NT2/D1 (cell line): ENCODE data around the gene FTO.

ENCODE experiments used
- DNase-seq: peaks from one replicate; pipeline ENCODE4 v3.0.0-alpha.2; 2011; ENCODE audit warnings: low read depth, low spot score
- H3K27me3 ChIP-seq: 2 replicates; pipeline ENCODE4 v1.6.0; 2011; ENCODE audit warnings: mild to moderate bottlenecking; ENCODE audit not compliant: insufficient read length, insufficient read depth
- H3K36me3 ChIP-seq: 2 replicates; pipeline ENCODE4 v1.6.1; 2011; ENCODE audit warnings: mild to moderate bottlenecking, low read length, mixed read lengths; ENCODE audit not compliant: insufficient read depth, insufficient read length
- H3K4me1 ChIP-seq: 2 replicates; pipeline ENCODE4 v1.5.1; 2011; ENCODE audit not compliant: insufficient read depth, insufficient read length
- H3K4me3 ChIP-seq: 2 replicates; pipeline ENCODE4 v1.5.1; 2011; ENCODE audit warnings: low read depth; ENCODE audit not compliant: insufficient read length
- H3K9ac ChIP-seq: 2 replicates; pipeline ENCODE4 v1.6.0; 2011; ENCODE audit warnings: low read depth; ENCODE audit not compliant: insufficient read length
- H3K9me3 ChIP-seq: 2 replicates; pipeline ENCODE4 v1.5.1; 2011; ENCODE audit warnings: mild to moderate bottlenecking, low read length; ENCODE audit not compliant: insufficient read depth
- SUZ12 ChIP-seq: IDR thresholded peaks from 2 replicates; pipeline ENCODE4 v1.6.1; 2011; ENCODE audit not compliant: insufficient read length, insufficient read depth; ENCODE audit errors: extremely low read depth
- YY1 ChIP-seq: IDR thresholded peaks from 2 replicates; pipeline ENCODE4 v1.6.1; 2011; ENCODE audit not compliant: insufficient read length, insufficient read depth
- ZNF274 ChIP-seq: IDR thresholded peaks from 2 replicates; pipeline ENCODE4 v1.6.1; 2011; ENCODE audit warnings: mild to moderate bottlenecking, low read depth, low read length

FTO gene

GRCh38 chr16:53922067-53922806 is 218.3 kb downstream of the FTO start:
- no peak overlapping the region for H3K4me3 ChIP-seq
- no peaks in the 10 kb centered on the region for H3K27me3 ChIP-seq
- no peaks in the 10 kb centered on the region for H3K9me3 ChIP-seq

GRCh38 chr16:53922807-53923571 is 219.0 kb downstream of the FTO start:
- no peaks in the 10 kb centered on the region for H3K36me3 ChIP-seq
- H3K27me3 ChIP-seq = no peaks in the 10 kb centered on the region
- H3K4me3 ChIP-seq = no peak overlapping the region
- H3K9ac ChIP-seq = no peak overlapping the region
- DNase-seq = no peak
- peaks cover 4% of the 10 kb centered on the region for H3K4me1 ChIP-seq
- H3K9me3 ChIP-seq = no peaks in the 10 kb centered on the region
- TF ChIP-seq YY1 (no peak), SUZ12 (no peak), ZNF274 (no peak)

More at GRCh38 chr16:53922067-53922806, 218.3 kb downstream of the FTO start:
- TF ChIP-seq SUZ12 (no peak), ZNF274 (no peak), YY1 (no peak)
- no peak for DNase-seq
- H3K9ac ChIP-seq = no peak overlapping the region
- no peaks in the 10 kb centered on the region for H3K36me3 ChIP-seq
- H3K4me1 ChIP-seq = peaks cover 4% of the 10 kb centered on the region

GRCh38 chr16:53924331-53925106 is 220.6 kb downstream of the FTO start:
- no peak for TF ChIP-seq SUZ12
- no peak for TF ChIP-seq ZNF274
- Histone ChIP-seq H3K27me3 (no peaks in the 10 kb centered on the region), H3K4me1 (peaks cover 4% of the 10 kb centered on the region), H3K4me3 (no peak overlapping the region), H3K9me3 (no peaks in the 10 kb centered on the region), H3K9ac (no peak overlapping the region), H3K36me3 (no peaks in the 10 kb centered on the region)
- no peak for DNase-seq

GRCh38 chr16:53925107-53925410 is 221.1 kb downstream of the FTO start:
- Histone ChIP-seq H3K4me3 (no peak overlapping the region), H3K4me1 (peaks cover 4% of the 10 kb centered on the region), H3K9me3 (no peaks in the 10 kb centered on the region), H3K27me3 (no peaks in the 10 kb centered on the region), H3K36me3 (no peaks in the 10 kb centered on the region), H3K9ac (no peak overlapping the region)
- DNase-seq = no peak
- TF ChIP-seq SUZ12 = no peak
- no peak for TF ChIP-seq YY1
- no peak for TF ChIP-seq ZNF274

- no peaks in the 10 kb centered on the region for H3K36me3 ChIP-seq
- DNase-seq = no peak
- peaks cover 4% of the 10 kb centered on the region for H3K4me1 ChIP-seq
- H3K9ac ChIP-seq = no peak overlapping the region
- TF ChIP-seq ZNF274 = no peak
- H3K4me3 ChIP-seq = no peak overlapping the region
- H3K9me3 ChIP-seq = no peaks in the 10 kb centered on the region
- H3K27me3 ChIP-seq = no peaks in the 10 kb centered on the region
These were observed 221.6 kb downstream of the FTO start for GRCh38 chr16:53925526-53925925.

GRCh38 chr16:53926209-53926608 is 222.3 kb downstream of the FTO start:
- no peak overlapping the region for H3K4me3 ChIP-seq
- no peak overlapping the region for H3K9ac ChIP-seq
- peaks cover 2% of the 10 kb centered on the region for H3K4me1 ChIP-seq
- no peak for DNase-seq
- TF ChIP-seq ZNF274 (no peak), SUZ12 (no peak)
- H3K9me3 ChIP-seq = no peaks in the 10 kb centered on the region
- no peaks in the 10 kb centered on the region for H3K27me3 ChIP-seq
- no peaks in the 10 kb centered on the region for H3K36me3 ChIP-seq

- no peak for DNase-seq
- TF ChIP-seq SUZ12 = no peak
- TF ChIP-seq ZNF274 = no peak
- no peak for TF ChIP-seq YY1
These were observed 229.0 kb downstream of the FTO start for GRCh38 chr16:53932975-53933374.

More at GRCh38 chr16:53932975-53933374, 229.0 kb downstream of the FTO start:
- no peak overlapping the region for H3K9ac ChIP-seq
- H3K9me3 ChIP-seq = no peaks in the 10 kb centered on the region
- no peak overlapping the region for H3K4me3 ChIP-seq
- no peaks in the 10 kb centered on the region for H3K36me3 ChIP-seq
- H3K4me1 ChIP-seq = no peaks in the 10 kb centered on the region
- H3K27me3 ChIP-seq = no peaks in the 10 kb centered on the region
